ENCODE measurements around the gene TMPRSS3. TPM values are rescaled to one million over a fixed set of nuclear protein-coding genes. Genes with fewer than 3 reads are reported as not detected.

Gene TMPRSS3
- polyA plus RNA-seq, 2 of the 4 experiments (the other 2 are of a cell fraction), result 0.10 to 0.12 TPM

DNA sequence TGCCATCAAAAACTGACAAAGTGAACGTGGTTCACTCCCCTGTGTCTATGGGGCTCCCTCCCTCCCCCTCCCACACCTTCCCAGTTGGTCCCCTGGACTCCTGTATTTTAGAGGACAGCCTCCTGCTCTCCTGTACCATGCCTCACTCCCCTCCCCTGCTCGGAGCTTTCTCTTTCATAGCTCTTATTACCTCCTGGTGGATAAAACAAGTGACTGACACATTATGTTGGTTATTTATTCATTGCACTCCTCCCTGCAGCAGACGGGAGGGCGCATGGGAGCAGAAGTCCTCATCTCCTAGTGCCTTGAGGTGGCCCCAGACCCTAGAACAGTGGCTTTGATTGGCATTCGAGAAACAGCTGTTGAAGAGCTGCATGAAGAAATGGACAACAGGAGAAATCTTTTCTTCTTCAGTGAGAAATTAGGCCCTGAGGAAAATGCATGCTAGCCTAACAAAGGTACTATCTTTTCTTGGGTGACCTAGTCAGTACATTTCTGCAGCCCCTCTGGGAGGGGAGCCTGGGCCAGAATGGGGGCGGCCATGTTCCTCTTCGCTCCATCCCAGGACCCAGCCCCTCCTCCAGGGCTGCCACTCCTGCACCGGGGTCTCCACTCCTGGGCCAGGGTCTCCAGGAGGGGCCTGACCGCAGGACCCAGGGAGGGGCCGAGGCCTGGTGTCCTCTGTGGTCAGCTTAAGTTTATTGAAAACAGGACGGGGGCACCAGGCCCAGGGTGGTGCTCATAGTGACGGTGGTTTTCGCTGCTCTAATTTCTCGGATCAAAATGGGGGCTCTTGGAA, 28.3 kb downstream of the TMPRSS3 start:
- H3K9me3 ChIP-seq, result no peaks in the 10 kb centered on the region
- TF ChIP-seq HOXB5 (CRISPR knock-in tag; IDR thresholded peaks at IDR 0.05), result no peak
- TF ChIP-seq CHD4 (IDR thresholded peaks at IDR 0.05; ENCODE audit: borderline replicate concordance), result no peak
- no peak for TF ChIP-seq ZNF302 (CRISPR knock-in tag; IDR thresholded peaks at IDR 0.05)
- no peak for TF ChIP-seq TFCP2L1 (CRISPR knock-in tag; IDR thresholded peaks at IDR 0.05)
- no peak for TF ChIP-seq FOSL2 (IDR thresholded peaks at IDR 0.05)
- no peak for TF ChIP-seq FOSL2 (CRISPR knock-in tag; IDR thresholded peaks at IDR 0.05)
- TF ChIP-seq RCOR1 (IDR thresholded peaks at IDR 0.05; ENCODE audit: low read depth, low read length), result no peak
- TF ChIP-seq MAZ (IDR thresholded peaks at IDR 0.05; ENCODE audit: borderline replicate concordance, low read depth, low read length), result no peak
- POLR2A ChIA-PET, result no interaction called here
- H3K4me3 ChIP-seq, result no peak overlapping the region
- peak overlapping the region; percentile 27 to 58; a peak in 4 of 6 replicates for H3K27ac ChIP-seq
- DNase-seq (ENCODE audit: low read depth in 1 of 2, low spot score in 1 of 2) (peak in 1 of 2 experiments; percentile 19), FAIRE-seq (no peak), ATAC-seq (peak in 1 of 2 experiments; percentile 23; a peak in 2 of 6 replicates)
- WGBS (ENCODE audit: missing lambda C conversion rate), result 83% methylated on average over 11 of the region's 14 CpGs
- CTCF ChIA-PET, result interaction anchor here (1.0 to 1.8 kb wide), 4 partner anchors 10 to 37 kb away, joined by 3 to 5 read pairs (median 4); partner anchors contain the start of gene UBASH3A
- H3K4me2 ChIP-seq, result peak overlapping the region; percentile 46; the same call in 2 of the 3 replicates
- H3K4me1 ChIP-seq, result peaks cover 23% of the 10 kb centered on the region

DNA sequence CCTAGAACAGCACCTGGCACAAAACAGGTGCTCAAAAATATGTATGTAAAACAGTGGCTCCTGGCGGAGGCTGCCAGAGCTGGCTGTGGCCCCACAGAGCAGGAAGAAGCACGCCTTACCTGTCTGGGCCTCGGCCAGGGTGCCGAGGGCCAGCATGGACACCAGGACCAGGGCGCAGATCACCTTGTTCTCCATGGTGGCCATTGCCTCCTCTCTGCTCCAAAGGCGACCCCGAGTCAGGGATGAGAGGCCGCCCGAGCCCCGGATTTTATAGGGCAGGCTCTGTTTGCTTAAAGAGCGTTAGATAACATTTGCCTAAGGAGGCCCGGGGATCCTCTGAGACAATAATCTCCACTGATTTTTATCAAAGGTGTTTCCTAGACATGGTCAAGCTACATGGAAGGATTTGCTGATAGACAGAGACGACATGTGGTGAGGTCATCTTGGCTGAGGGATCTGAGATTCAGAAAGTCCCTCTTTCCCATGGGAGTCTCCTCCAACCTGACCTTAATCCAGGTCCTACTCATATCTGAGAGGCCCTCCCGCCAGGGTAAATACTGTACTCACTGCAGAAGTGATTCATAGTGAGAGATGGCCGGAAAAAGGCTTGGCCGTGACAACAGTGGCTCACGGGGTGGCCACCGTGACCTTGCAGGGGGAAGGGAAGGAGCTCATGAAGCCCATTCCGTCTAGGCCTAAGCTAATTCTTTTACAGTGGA, 29.4 kb downstream of the TMPRSS3 start, which contains the start of gene TFF1:
TFF1 (minus strand) TSS at position 244 of the 719 bp plus-strand sequence; CDS start at position 204, 40 bp downstream.
- H3K4me2 ChIP-seq, result peak within 1 kb of the TSS; percentile 46
- no peaks in the 10 kb centered on the region for H3K9me3 ChIP-seq
- no peak within 1 kb of the TSS for H3K4me3 ChIP-seq
- CTCF ChIA-PET, result interaction anchor here (1.0 to 1.8 kb wide), 3 partner anchors 9 to 38 kb away, joined by 3 to 5 read pairs (median 4); partner anchors contain the start of gene UBASH3A
- peaks cover 23% of the 10 kb centered on the region for H3K4me1 ChIP-seq
- DNase-seq (ENCODE audit: low read depth in 1 of 2, low spot score in 1 of 2) (peak; percentile 41 to 85), FAIRE-seq (no peak), ATAC-seq (peak; percentile 85 to 86)
- TF ChIP-seq FOSL2 (IDR thresholded peaks at IDR 0.05), result no peak
- TF ChIP-seq FOSL2 (CRISPR knock-in tag; IDR thresholded peaks at IDR 0.05), result peak; percentile 67
- TF ChIP-seq MAZ (IDR thresholded peaks at IDR 0.05; ENCODE audit: borderline replicate concordance, low read depth, low read length), result no peak
- TF ChIP-seq, protein P1, sequence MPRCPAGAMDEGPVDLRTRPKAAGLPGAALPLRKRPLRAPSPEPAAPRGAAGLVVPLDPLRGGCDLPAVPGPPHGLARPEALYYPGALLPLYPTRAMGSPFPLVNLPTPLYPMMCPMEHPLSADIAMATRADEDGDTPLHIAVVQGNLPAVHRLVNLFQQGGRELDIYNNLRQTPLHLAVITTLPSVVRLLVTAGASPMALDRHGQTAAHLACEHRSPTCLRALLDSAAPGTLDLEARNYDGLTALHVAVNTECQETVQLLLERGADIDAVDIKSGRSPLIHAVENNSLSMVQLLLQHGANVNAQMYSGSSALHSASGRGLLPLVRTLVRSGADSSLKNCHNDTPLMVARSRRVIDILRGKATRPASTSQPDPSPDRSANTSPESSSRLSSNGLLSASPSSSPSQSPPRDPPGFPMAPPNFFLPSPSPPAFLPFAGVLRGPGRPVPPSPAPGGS (IDR thresholded peaks at IDR 0.05), result no peak
- H3K27ac ChIP-seq, result peak within 1 kb of the TSS; percentile 27 to 58; a peak in 5 of 6 replicates
- 13% methylated on average over 11 of the region's 19 CpGs for WGBS (ENCODE audit: missing lambda C conversion rate)
- POLR2A ChIA-PET, result no interaction called here

DNA sequence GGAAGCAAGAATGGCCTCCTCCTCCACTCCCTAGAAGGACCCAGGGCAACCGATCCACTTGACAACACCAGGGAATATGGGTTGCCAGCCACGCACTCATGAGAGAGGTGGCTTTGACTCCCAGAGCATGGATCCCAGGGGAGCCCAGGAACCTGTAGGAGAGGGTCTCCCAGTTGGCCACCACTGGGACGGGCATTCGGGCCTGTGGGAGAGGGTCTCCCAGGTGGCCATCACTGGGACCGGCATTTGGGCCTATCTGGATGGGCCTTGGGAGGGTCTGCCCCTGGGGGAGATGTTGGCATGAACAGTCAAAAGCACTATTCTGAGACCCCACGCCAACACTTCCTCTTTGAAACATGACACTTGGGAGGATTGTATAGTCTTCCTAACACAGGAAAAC, 30.1 kb downstream of the TMPRSS3 start:
- H3K4me2 ChIP-seq, result no peak overlapping the region; the same call in 2 of the 3 replicates
- H3K4me1 ChIP-seq, result peaks cover 23% of the 10 kb centered on the region
- CTCF ChIA-PET, result interaction anchor here (1.8 kb wide), 1 partner anchor 8 kb away, joined by 5 read pairs; no protein-coding TSS in a partner anchor
- TF ChIP-seq EHF (CRISPR knock-in tag; IDR thresholded peaks at IDR 0.05) (no peak), ZNF302 (CRISPR knock-in tag; IDR thresholded peaks at IDR 0.05) (no peak), RCOR1 (IDR thresholded peaks at IDR 0.05; ENCODE audit: low read depth, low read length) (no peak)
- ATAC-seq (no peak), FAIRE-seq (no peak), DNase-seq (ENCODE audit: low read depth in 1 of 2, low spot score in 1 of 2) (no peak)
- 80% methylated on average over 2 of the region's 6 CpGs for WGBS (ENCODE audit: missing lambda C conversion rate)
- H3K27ac ChIP-seq, result peak overlapping the region; percentile 27 to 58; a peak in 4 of 6 replicates
- no peak overlapping the region for H3K4me3 ChIP-seq
- H3K9me3 ChIP-seq, result no peaks in the 10 kb centered on the region
- POLR2A ChIA-PET, result no interaction called here

DNA sequence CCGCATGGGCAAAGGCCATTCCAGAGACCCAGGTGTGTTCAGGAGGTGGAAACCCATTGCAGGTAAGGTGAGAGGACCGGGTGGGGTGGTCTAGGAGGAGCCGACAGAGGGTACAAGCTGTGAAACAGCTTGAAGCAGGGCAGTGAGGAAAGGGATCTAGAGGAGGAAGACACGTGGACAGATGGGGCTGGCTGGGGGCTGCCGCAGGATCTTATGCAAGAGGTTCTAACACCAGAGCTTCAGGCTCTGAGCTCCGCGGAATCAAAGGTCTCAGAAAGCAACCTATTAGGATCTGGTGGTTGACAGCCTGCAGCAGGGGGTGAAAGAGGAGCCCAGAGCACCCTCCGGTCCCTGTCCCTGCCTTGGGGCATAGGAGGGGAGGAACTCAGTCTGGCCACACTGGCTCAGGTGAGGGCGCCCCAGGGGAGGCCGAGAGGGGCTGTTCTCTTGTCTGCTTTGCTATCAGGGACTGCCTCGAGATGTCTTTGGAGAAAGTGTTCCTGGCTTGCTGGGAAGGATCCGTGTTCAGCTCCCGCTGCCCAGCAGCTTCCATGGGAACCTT, 31.5 kb downstream of the TMPRSS3 start:
- Histone ChIP-seq H3K27ac (no peak overlapping the region), H3K9me3 (no peaks in the 10 kb centered on the region), H3K4me3 (no peak overlapping the region), H3K4me2 (no peak overlapping the region), H3K4me1 (peaks cover 23% of the 10 kb centered on the region)
- ATAC-seq (no peak), DNase-seq (ENCODE audit: low read depth in 1 of 2, low spot score in 1 of 2) (no peak), FAIRE-seq (no peak)
- ChIA-PET CTCF (interaction anchor here (1.3 kb wide), 1 partner anchor 26 kb away, joined by 6 read pairs; no protein-coding TSS in a partner anchor), POLR2A (no interaction called here)
- 89% methylated on average over 7 of the region's 13 CpGs for WGBS (ENCODE audit: missing lambda C conversion rate)
- TF ChIP-seq, protein P2, sequence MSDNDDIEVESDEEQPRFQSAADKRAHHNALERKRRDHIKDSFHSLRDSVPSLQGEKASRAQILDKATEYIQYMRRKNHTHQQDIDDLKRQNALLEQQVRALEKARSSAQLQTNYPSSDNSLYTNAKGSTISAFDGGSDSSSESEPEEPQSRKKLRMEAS (IDR thresholded peaks at IDR 0.05), result no peak
- TF ChIP-seq, protein P3, sequence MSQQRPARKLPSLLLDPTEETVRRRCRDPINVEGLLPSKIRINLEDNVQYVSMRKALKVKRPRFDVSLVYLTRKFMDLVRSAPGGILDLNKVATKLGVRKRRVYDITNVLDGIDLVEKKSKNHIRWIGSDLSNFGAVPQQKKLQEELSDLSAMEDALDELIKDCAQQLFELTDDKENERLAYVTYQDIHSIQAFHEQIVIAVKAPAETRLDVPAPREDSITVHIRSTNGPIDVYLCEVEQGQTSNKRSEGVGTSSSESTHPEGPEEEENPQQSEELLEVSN (IDR thresholded peaks at IDR 0.05; ENCODE audit: borderline replicate concordance, low read depth), result no peak
- no peak for TF ChIP-seq FOSB (CRISPR knock-in tag; IDR thresholded peaks at IDR 0.05)
- TF ChIP-seq ESRRA (IDR thresholded peaks at IDR 0.05; ENCODE audit: borderline replicate concordance, low read length), result no peak
- TF ChIP-seq MAZ (IDR thresholded peaks at IDR 0.05; ENCODE audit: borderline replicate concordance, low read depth, low read length), result no peak
- TF ChIP-seq PHF8 (IDR thresholded peaks at IDR 0.05; ENCODE audit: borderline replicate concordance, low read depth), result no peak
- TF ChIP-seq, protein P4, sequence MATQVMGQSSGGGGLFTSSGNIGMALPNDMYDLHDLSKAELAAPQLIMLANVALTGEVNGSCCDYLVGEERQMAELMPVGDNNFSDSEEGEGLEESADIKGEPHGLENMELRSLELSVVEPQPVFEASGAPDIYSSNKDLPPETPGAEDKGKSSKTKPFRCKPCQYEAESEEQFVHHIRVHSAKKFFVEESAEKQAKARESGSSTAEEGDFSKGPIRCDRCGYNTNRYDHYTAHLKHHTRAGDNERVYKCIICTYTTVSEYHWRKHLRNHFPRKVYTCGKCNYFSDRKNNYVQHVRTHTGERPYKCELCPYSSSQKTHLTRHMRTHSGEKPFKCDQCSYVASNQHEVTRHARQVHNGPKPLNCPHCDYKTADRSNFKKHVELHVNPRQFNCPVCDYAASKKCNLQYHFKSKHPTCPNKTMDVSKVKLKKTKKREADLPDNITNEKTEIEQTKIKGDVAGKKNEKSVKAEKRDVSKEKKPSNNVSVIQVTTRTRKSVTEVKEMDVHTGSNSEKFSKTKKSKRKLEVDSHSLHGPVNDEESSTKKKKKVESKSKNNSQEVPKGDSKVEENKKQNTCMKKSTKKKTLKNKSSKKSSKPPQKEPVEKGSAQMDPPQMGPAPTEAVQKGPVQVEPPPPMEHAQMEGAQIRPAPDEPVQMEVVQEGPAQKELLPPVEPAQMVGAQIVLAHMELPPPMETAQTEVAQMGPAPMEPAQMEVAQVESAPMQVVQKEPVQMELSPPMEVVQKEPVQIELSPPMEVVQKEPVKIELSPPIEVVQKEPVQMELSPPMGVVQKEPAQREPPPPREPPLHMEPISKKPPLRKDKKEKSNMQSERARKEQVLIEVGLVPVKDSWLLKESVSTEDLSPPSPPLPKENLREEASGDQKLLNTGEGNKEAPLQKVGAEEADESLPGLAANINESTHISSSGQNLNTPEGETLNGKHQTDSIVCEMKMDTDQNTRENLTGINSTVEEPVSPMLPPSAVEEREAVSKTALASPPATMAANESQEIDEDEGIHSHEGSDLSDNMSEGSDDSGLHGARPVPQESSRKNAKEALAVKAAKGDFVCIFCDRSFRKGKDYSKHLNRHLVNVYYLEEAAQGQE (IDR thresholded peaks at IDR 0.05), result no peak
